GM23338 (cell line): ENCODE measurements around the gene ELOB. TPM values are rescaled to one million over a fixed set of nuclear protein-coding genes. Genes with fewer than 3 reads are reported as not detected.

ENCODE experiments used
- ATAC-seq: fragments of 200-7000 bp; cut with Tn5 transposase; 3 replicates; pipeline ENCODE4 v1.9.1; 2020
- DNase-seq: peaks from one replicate; pipeline ENCODE4 v3.0.0-alpha.2; 2015; ENCODE audit warnings: low spot score
- H2AFZ ChIP-seq: fragments of 200-600 bp; sonication (generic); 2 replicates; pipeline ENCODE4 v1.8.0; 2016; ENCODE audit warnings: antibody characterized with exemption, mild to moderate bottlenecking, moderate library complexity
- H3F3A ChIP-seq: fragments of 200-600 bp; sonication (generic); replicated peaks from 2 replicates; pipeline ENCODE4 v1.8.0; 2017; ENCODE audit warnings: antibody characterized with exemption, mixed run types, low read depth
- H3K27ac ChIP-seq: fragments of 200-600 bp; sonication (generic); 2 replicates; pipeline ENCODE4 v1.6.1; 2016; ENCODE audit warnings: low read depth
- H3K27me3 ChIP-seq: fragments of 200-600 bp; sonication (generic); 2 replicates; pipeline ENCODE4 v1.8.0; 2016; ENCODE audit warnings: mild to moderate bottlenecking, mixed run types, moderate library complexity; ENCODE audit not compliant: insufficient read depth
- H3K36me3 ChIP-seq: fragments of 200-600 bp; sonication (generic); 2 replicates; pipeline ENCODE4 v1.8.0; 2016; ENCODE audit warnings: mild to moderate bottlenecking; ENCODE audit not compliant: insufficient read depth
- H3K4me1 ChIP-seq: fragments of 200-600 bp; sonication (generic); 2 replicates; pipeline ENCODE4 v1.8.0; 2016; ENCODE audit warnings: mild to moderate bottlenecking, moderate library complexity; ENCODE audit not compliant: insufficient read depth
- H3K4me2 ChIP-seq: fragments of 200-600 bp; sonication (generic); 2 replicates; pipeline ENCODE4 v1.7.1; 2017; ENCODE audit warnings: mixed run types
- H3K4me3 ChIP-seq: fragments of 200-600 bp; sonication (generic); 2 replicates; pipeline ENCODE4 v1.6.1; 2016; ENCODE audit warnings: mixed run types
- H3K79me2 ChIP-seq: fragments of 200-600 bp; sonication (generic); replicated peaks from 2 replicates; pipeline ENCODE4 v1.8.0; 2017; ENCODE audit warnings: mild to moderate bottlenecking; ENCODE audit not compliant: insufficient read depth
- H3K9me2 ChIP-seq: fragments of 200-600 bp; sonication (generic); 2 replicates; pipeline ENCODE4 v1.8.0; 2017; ENCODE audit not compliant: insufficient read depth
- H4K20me1 ChIP-seq: fragments of 200-600 bp; sonication (generic); replicated peaks from 2 replicates; pipeline ENCODE4 v1.8.0; 2017; ENCODE audit warnings: mild to moderate bottlenecking; ENCODE audit not compliant: insufficient read depth
- H3K27ac Mint-ChIP-seq: 2 replicates; pipeline ENCODE4 v1.8.0; 2020; ENCODE audit warnings: inconsistent platforms, mild to moderate bottlenecking, moderate library complexity, mixed read lengths
- H3K27me3 Mint-ChIP-seq: 3 replicates; pipeline ENCODE4 v1.8.0; 2022; ENCODE audit warnings: low read depth, mild to moderate bottlenecking, moderate library complexity, mixed read lengths, inconsistent platforms; ENCODE audit not compliant: insufficient read depth, poor library complexity
- H3K36me3 Mint-ChIP-seq: 3 replicates; pipeline ENCODE4 v1.8.0; 2021; ENCODE audit warnings: low read depth, mild to moderate bottlenecking, inconsistent platforms, moderate library complexity, mixed read lengths
- H3K4me1 Mint-ChIP-seq: 3 replicates; pipeline ENCODE4 v1.8.0; 2020; ENCODE audit warnings: mild to moderate bottlenecking, inconsistent platforms, mixed read lengths
- H3K4me3 Mint-ChIP-seq: 3 replicates; pipeline ENCODE4 v1.8.0; 2021; ENCODE audit warnings: moderate library complexity, mild to moderate bottlenecking, inconsistent platforms, mixed read lengths
- H3K9me3 Mint-ChIP-seq: 3 replicates; pipeline ENCODE4 v1.8.0; 2020; ENCODE audit warnings: moderate library complexity, mild to moderate bottlenecking, inconsistent platforms, mixed read lengths
- CREB1 ChIP-seq: fragments of 250-450 bp; sonication (Bioruptor Pico); IDR thresholded peaks from 2 replicates; pipeline ENCODE4 v1.5.0; 2020; ENCODE audit warnings: low read depth, mild to moderate bottlenecking, moderate library complexity
- CTCF ChIP-seq, 2 experiments: fragments of 200-600 bp in 1 of 2; sonication (generic) in 1 of 2; conservative IDR thresholded peaks; 2 replicates each; pipeline versions ENCODE4 v1.5.1 to v1.6.1; 2016 to 2017; ENCODE audit warnings: antibody characterized with exemption in 2 of 2, low read depth in 2 of 2, mild to moderate bottlenecking in 2 of 2, moderate library complexity in 1 of 2
- EZH2 ChIP-seq: fragments of 200-600 bp; sonication (generic); IDR thresholded peaks from one replicate; pipeline ENCODE4 v1.8.0; 2017; ENCODE audit warnings: antibody characterized with exemption, mild to moderate bottlenecking, low read depth; ENCODE audit not compliant: unreplicated experiment
- EZH2phosphoT487 ChIP-seq: fragments of 200-600 bp; sonication (generic); IDR thresholded peaks from one replicate; pipeline ENCODE4 v1.8.1; 2018; ENCODE audit warnings: antibody characterized with exemption; ENCODE audit not compliant: unreplicated experiment
- JUNB ChIP-seq: IDR thresholded peaks from one replicate; pipeline ENCODE4 v1.6.1; 2016; ENCODE audit warnings: antibody characterized with exemption; ENCODE audit not compliant: unreplicated experiment
- NANOG ChIP-seq: IDR thresholded peaks from 2 replicates; pipeline ENCODE4 v1.6.1; 2016; ENCODE audit warnings: antibody characterized with exemption, borderline replicate concordance
- POLR2AphosphoS5 ChIP-seq: IDR thresholded peaks from 2 replicates; pipeline ENCODE4 v1.6.1; 2016; ENCODE audit warnings: antibody characterized with exemption, low read depth
- STAT1 ChIP-seq: IDR thresholded peaks from one replicate; pipeline ENCODE4 v1.6.1; 2016; ENCODE audit warnings: antibody characterized with exemption; ENCODE audit not compliant: unreplicated experiment
- ZNF114 ChIP-seq: fragments of 250-450 bp; sonication (Bioruptor Pico); IDR thresholded peaks from 2 replicates; pipeline ENCODE4 v1.5.0; 2020; ENCODE audit warnings: mild to moderate bottlenecking, moderate library complexity
- ZNF331 ChIP-seq: fragments of 250-450 bp; sonication (Bioruptor Pico); IDR thresholded peaks from 2 replicates; pipeline ENCODE4 v1.5.0; 2020; ENCODE audit warnings: low read depth, mild to moderate bottlenecking, moderate library complexity
- ZNF462 ChIP-seq: fragments of 250-450 bp; sonication (Bioruptor Pico); IDR thresholded peaks from 2 replicates; pipeline ENCODE4 v1.5.0; 2020; ENCODE audit warnings: mild to moderate bottlenecking, moderate library complexity
- polyA plus RNA-seq: library from polyadenylated mRNA; unstranded; fragments of >200 nt; fragmentation: Nextera tagmentation; extraction: Ambion mirVana; gene quantifications from 2 replicates; pipeline ENCODE4 v1.2.1, GENCODE V29; 2016
- total RNA-seq: library from RNA; depleted of rRNA; stranded (reverse); fragments of >200 nt; shearing (Covaris generic); gene quantifications from 2 replicates; pipeline ENCODE4 v1.2.3, GENCODE V29; 2014
- TF ChIP-seq, protein P1 (sequence below): IDR thresholded peaks from 2 replicates; pipeline ENCODE4 v1.6.1; 2016; ENCODE audit warnings: antibody characterized with exemption
- TF ChIP-seq, protein P2 (sequence below): IDR thresholded peaks from one replicate; pipeline ENCODE4 v1.6.1; 2018; ENCODE audit warnings: antibody characterized with exemption; ENCODE audit not compliant: unreplicated experiment

ELOB gene
- total and polyA plus RNA-seq, 2 experiments from 2014 or later = 278 to 756 TPM

DNA sequence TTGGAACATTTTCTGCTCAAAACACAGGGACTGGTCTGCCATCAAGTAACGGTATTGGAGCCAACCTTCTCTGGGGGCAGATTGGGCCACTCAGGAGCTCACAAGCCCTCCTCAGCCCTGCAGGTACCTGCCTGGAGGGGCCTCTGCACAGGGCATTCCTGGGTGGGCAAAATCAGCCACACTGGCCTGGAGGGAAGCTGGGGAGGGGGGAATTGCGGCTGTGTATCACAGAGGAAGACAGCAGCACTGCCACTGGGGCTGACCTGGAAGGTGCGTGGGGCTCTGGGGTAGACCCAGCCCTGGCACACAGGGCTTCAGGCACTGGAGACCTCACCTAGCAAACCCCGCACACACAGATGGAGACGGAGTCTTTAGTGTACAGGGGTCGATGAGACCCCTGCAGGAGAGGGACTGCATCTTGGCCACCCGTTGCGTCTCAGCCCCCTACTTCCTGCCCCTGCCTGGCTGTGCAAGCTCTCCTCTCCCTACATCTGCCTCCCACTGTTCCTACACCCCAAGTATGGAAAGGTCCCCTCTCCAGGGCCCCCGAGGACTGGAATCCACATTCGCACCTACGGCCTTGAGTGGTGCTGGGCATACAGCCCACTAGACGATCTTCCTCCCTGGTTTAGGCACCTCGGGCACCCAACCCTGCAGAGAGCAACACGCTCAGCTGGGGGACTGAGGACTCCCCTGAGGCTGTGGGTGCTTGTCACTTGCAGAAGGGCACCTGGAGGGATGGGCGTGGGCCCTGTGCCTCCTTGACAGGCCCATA, 31.8 kb downstream of the ELOB start:
- no peak for DNase-seq
- Histone ChIP-seq H3K4me3 (no peak overlapping the region), H2AFZ (no peak overlapping the region), H3K79me2 (peaks cover 5% of the 10 kb centered on the region), H3K36me3 (no peaks in the 10 kb centered on the region), H4K20me1 (no peaks in the 10 kb centered on the region), H3K27ac (no peak overlapping the region), H3F3A (peaks cover 1% of the 10 kb centered on the region; the same call in 1 of the 2 replicates), H3K27me3 (no peaks in the 10 kb centered on the region), H3K4me1 (no peaks in the 10 kb centered on the region), H3K4me2 (no peak overlapping the region), H3K9me2 (no peaks in the 10 kb centered on the region)
- H3K36me3 Mint-ChIP-seq = peaks cover 8% of the 10 kb centered on the region
- TF ChIP-seq JUNB = no peak
- TF ChIP-seq POLR2AphosphoS5 = no peak
- TF ChIP-seq CREB1 (CRISPR knock-in tag) = no peak
- TF ChIP-seq, protein P1, sequence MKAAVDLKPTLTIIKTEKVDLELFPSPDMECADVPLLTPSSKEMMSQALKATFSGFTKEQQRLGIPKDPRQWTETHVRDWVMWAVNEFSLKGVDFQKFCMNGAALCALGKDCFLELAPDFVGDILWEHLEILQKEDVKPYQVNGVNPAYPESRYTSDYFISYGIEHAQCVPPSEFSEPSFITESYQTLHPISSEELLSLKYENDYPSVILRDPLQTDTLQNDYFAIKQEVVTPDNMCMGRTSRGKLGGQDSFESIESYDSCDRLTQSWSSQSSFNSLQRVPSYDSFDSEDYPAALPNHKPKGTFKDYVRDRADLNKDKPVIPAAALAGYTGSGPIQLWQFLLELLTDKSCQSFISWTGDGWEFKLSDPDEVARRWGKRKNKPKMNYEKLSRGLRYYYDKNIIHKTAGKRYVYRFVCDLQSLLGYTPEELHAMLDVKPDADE = no peak
- TF ChIP-seq ZNF462 (CRISPR knock-in tag) = no peak
- no peak for TF ChIP-seq EZH2phosphoT487
- TF ChIP-seq STAT1 = no peak
- TF ChIP-seq ZNF331 (CRISPR knock-in tag) = no peak
- TF ChIP-seq EZH2 = no peak
- TF ChIP-seq NANOG = no peak
- no peak for TF ChIP-seq ZNF114 (CRISPR knock-in tag)
- TF ChIP-seq, protein P2, sequence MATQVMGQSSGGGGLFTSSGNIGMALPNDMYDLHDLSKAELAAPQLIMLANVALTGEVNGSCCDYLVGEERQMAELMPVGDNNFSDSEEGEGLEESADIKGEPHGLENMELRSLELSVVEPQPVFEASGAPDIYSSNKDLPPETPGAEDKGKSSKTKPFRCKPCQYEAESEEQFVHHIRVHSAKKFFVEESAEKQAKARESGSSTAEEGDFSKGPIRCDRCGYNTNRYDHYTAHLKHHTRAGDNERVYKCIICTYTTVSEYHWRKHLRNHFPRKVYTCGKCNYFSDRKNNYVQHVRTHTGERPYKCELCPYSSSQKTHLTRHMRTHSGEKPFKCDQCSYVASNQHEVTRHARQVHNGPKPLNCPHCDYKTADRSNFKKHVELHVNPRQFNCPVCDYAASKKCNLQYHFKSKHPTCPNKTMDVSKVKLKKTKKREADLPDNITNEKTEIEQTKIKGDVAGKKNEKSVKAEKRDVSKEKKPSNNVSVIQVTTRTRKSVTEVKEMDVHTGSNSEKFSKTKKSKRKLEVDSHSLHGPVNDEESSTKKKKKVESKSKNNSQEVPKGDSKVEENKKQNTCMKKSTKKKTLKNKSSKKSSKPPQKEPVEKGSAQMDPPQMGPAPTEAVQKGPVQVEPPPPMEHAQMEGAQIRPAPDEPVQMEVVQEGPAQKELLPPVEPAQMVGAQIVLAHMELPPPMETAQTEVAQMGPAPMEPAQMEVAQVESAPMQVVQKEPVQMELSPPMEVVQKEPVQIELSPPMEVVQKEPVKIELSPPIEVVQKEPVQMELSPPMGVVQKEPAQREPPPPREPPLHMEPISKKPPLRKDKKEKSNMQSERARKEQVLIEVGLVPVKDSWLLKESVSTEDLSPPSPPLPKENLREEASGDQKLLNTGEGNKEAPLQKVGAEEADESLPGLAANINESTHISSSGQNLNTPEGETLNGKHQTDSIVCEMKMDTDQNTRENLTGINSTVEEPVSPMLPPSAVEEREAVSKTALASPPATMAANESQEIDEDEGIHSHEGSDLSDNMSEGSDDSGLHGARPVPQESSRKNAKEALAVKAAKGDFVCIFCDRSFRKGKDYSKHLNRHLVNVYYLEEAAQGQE = no peak
- TF ChIP-seq CTCF (conservative IDR thresholded peaks at IDR 0.05; ENCODE audit: low read depth in 2 of 2) = no peak
- H3K4me3 Mint-ChIP-seq = no peak overlapping the region
- peaks cover 6% of the 10 kb centered on the region for H3K27me3 Mint-ChIP-seq
- no peak overlapping the region for H3K27ac Mint-ChIP-seq
- peak; percentile 15 for ATAC-seq
- H3K9me3 Mint-ChIP-seq = no peaks in the 10 kb centered on the region
- no peaks in the 10 kb centered on the region; the same call in 1 of the 3 replicates for H3K4me1 Mint-ChIP-seq
